Panc1 (cell line): ENCODE data around the gene BRMS1L. TPM values are rescaled to one million over a fixed set of nuclear protein-coding genes. Genes with fewer than 3 reads are reported as not detected.

Experiments
- ATAC-seq: fragments of 200-7000 bp; cut with Tn5 transposase; 2 replicates; pipeline ENCODE4 v1.9.1; 2020; ENCODE audit warnings: mild to moderate bottlenecking, moderate library complexity
- BruUV-seq: library from RNA; stranded (reverse); fragments of 400-500 nt; replicated peaks from 2 replicates; lab custom pipeline; 2021; lab: Mats Ljungman, UMichigan
- CTCF ChIA-PET: fragments of 300-600 bp; sonication (Branson Sonifier 250); formaldehyde crosslinking; loops from one replicate; lab custom pipeline; 2022; ENCODE audit warnings: antibody characterized with exemption; lab: Charles Lee
- POLR2A ChIA-PET: fragments of 300-600 bp; sonication (Branson Sonifier 250); formaldehyde crosslinking; loops from one replicate; lab custom pipeline; 2022; ENCODE audit warnings: antibody characterized with exemption; lab: Charles Lee
- DNase-seq: peaks from one replicate; pipeline ENCODE4 v3.0.0-alpha.2; 2010; ENCODE audit warnings: low read depth, low spot score
- H3K27ac ChIP-seq: 2 replicates; pipeline ENCODE4 v1.5.1; 2011; ENCODE audit warnings: mild to moderate bottlenecking, low read length, inconsistent platforms
- H3K27me3 ChIP-seq: fragments of 200-500 bp; sonication (Bioruptor generic); 2 replicates; pipeline ENCODE4 v1.6.0; 2014; ENCODE audit warnings: low read length, inconsistent platforms; ENCODE audit not compliant: control insufficient read depth, insufficient read depth
- H3K36me3 ChIP-seq: fragments of 200-500 bp; sonication (Bioruptor generic); 2 replicates; pipeline ENCODE4 v1.5.1; 2014; ENCODE audit warnings: inconsistent platforms, mild to moderate bottlenecking, low read length, moderate library complexity; ENCODE audit not compliant: control insufficient read depth, insufficient read depth
- H3K4me1 ChIP-seq: 2 replicates; pipeline ENCODE4 v1.5.1; 2011; ENCODE audit warnings: inconsistent platforms, mild to moderate bottlenecking, low read length, moderate library complexity; ENCODE audit not compliant: control insufficient read depth, insufficient read depth
- H3K4me3 ChIP-seq, 2 experiments: 2 replicates each; pipeline ENCODE4 v1.5.1; 2011 to 2012; ENCODE audit warnings: low read depth in 2 of 2, low read length in 2 of 2, mild to moderate bottlenecking in 2 of 2, inconsistent platforms in 1 of 2, moderate library complexity in 1 of 2
- H3K9me3 ChIP-seq: fragments of 200-500 bp; sonication (Bioruptor generic); 2 replicates; pipeline ENCODE4 v1.5.1; 2014; ENCODE audit warnings: low read depth, mild to moderate bottlenecking, inconsistent platforms, low read length, moderate library complexity; ENCODE audit not compliant: control insufficient read depth, insufficient read depth
- CTCF ChIP-seq: fragments of 450-650 bp; IDR thresholded peaks from 2 replicates; pipeline ENCODE4 v1.5.1; 2017; ENCODE audit warnings: mild to moderate bottlenecking
- POLR2AphosphoS5 ChIP-seq: IDR thresholded peaks from 2 replicates; pipeline ENCODE4 v1.6.1; 2012; ENCODE audit warnings: mild to moderate bottlenecking, low read depth, low read length, moderate library complexity
- SIN3A ChIP-seq: IDR thresholded peaks from 2 replicates; pipeline ENCODE4 v1.6.1; 2012; ENCODE audit warnings: low read depth, mild to moderate bottlenecking, low read length, moderate library complexity, borderline replicate concordance; ENCODE audit not compliant: insufficient read depth
- TCF7L2 ChIP-seq: IDR thresholded peaks from 2 replicates; pipeline ENCODE4 v1.6.1; 2011; ENCODE audit warnings: mild to moderate bottlenecking, low read depth, low read length, inconsistent platforms
- in situ Hi-C: cut with HindIII; loops from 2 replicates; pipeline ENCODE4 v1.10.0; 2016; ENCODE audit warnings: low sequenced_read_pairs, low pct_unique_long_range_greater_than_20kb
- intact Hi-C: fragments of 100-400 bp; cut with micrococcal nuclease; formaldehyde crosslinking; loops from one replicate; pipeline ENCODE4 v1.10.0; 2022; ENCODE audit not compliant: unreplicated experiment
- total RNA-seq: library from RNA; stranded (reverse); gene quantifications from one replicate; pipeline ENCODE4 v1.2.1, GENCODE V29; 2021; ENCODE audit not compliant: unreplicated experiment
- TF ChIP-seq, protein P1 (sequence below), 2 experiments: IDR thresholded peaks; 2 replicates each; pipeline ENCODE4 v1.6.1; 2011 to 2012; ENCODE audit warnings: low read depth in 2 of 2, control low read depth in 1 of 2, low read length in 1 of 2, mild to moderate bottlenecking in 1 of 2, moderate library complexity in 1 of 2; ENCODE audit not compliant: insufficient read depth in 1 of 2

The BRMS1L gene
- total RNA-seq, 1 experiment from 2014 or later = 10.5 TPM

DNA sequence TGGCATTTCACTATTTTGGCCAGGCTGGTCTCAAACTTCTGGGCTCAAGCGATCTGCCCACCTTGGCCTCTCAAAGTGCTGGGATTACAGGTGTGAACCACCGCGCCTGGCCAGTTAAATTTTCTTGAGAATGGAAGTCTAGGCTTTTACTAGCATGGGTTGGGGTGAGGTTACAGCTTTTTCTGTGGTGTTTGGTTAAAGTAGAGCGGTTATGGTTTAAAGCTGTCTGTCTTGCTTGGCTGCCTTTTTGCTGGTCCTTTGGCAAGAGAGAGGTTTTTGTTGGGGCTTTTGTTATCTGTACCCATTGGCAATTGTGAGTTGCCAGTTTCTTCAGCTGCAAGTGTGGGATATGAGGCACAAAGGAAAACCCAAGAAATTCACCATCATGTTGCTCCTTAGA is 84.1 kb downstream of the BRMS1L start:
- no peak for ATAC-seq
- DNase-seq = no peak
- Histone ChIP-seq H3K4me1 (no peaks in the 10 kb centered on the region), H3K9me3 (no peaks in the 10 kb centered on the region), H3K36me3 (no peaks in the 10 kb centered on the region), H3K27ac (no peak overlapping the region), H3K27me3 (no peaks in the 10 kb centered on the region), H3K4me3 (no peak overlapping the region)
- intact Hi-C loops (no loop called here), in situ Hi-C loops (no loop called here)
- no TSS peak for BruUV-seq
- CTCF ChIA-PET = no interaction called here
- TF ChIP-seq TCF7L2 (no peak), POLR2AphosphoS5 (no peak), CTCF (no peak), SIN3A (no peak)
- TF ChIP-seq, protein P1, sequence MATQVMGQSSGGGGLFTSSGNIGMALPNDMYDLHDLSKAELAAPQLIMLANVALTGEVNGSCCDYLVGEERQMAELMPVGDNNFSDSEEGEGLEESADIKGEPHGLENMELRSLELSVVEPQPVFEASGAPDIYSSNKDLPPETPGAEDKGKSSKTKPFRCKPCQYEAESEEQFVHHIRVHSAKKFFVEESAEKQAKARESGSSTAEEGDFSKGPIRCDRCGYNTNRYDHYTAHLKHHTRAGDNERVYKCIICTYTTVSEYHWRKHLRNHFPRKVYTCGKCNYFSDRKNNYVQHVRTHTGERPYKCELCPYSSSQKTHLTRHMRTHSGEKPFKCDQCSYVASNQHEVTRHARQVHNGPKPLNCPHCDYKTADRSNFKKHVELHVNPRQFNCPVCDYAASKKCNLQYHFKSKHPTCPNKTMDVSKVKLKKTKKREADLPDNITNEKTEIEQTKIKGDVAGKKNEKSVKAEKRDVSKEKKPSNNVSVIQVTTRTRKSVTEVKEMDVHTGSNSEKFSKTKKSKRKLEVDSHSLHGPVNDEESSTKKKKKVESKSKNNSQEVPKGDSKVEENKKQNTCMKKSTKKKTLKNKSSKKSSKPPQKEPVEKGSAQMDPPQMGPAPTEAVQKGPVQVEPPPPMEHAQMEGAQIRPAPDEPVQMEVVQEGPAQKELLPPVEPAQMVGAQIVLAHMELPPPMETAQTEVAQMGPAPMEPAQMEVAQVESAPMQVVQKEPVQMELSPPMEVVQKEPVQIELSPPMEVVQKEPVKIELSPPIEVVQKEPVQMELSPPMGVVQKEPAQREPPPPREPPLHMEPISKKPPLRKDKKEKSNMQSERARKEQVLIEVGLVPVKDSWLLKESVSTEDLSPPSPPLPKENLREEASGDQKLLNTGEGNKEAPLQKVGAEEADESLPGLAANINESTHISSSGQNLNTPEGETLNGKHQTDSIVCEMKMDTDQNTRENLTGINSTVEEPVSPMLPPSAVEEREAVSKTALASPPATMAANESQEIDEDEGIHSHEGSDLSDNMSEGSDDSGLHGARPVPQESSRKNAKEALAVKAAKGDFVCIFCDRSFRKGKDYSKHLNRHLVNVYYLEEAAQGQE (IDR thresholded peaks at IDR 0.05; ENCODE audit: insufficient read depth in 1 of 2, low read depth in 2 of 2, low read length in 1 of 2) = no peak
- POLR2A ChIA-PET = no interaction called here

GRCh38 chr14:35911097-35911496 is 85.0 kb downstream of the BRMS1L start:
- ChIA-PET CTCF (no interaction called here), POLR2A (no interaction called here)
- Histone ChIP-seq H3K4me3 (no peak overlapping the region), H3K27me3 (no peaks in the 10 kb centered on the region), H3K9me3 (no peaks in the 10 kb centered on the region), H3K36me3 (no peaks in the 10 kb centered on the region), H3K27ac (no peak overlapping the region), H3K4me1 (no peaks in the 10 kb centered on the region)
- TF ChIP-seq TCF7L2 (no peak), SIN3A (no peak), CTCF (no peak), POLR2AphosphoS5 (no peak)
- TF ChIP-seq, protein P1 (IDR thresholded peaks at IDR 0.05; ENCODE audit: insufficient read depth in 1 of 2, low read depth in 2 of 2, low read length in 1 of 2) = no peak
- in situ Hi-C loops (no loop called here), intact Hi-C loops (no loop called here)
- DNase-seq = no peak
- no peak for ATAC-seq
- no TSS peak for BruUV-seq
